Measurements from ENCODE around the gene CPED1. TPM values are rescaled to one million over a fixed set of nuclear protein-coding genes. Genes with fewer than 3 reads are reported as not detected.

Gene CPED1
- total RNA-seq, 4 donors from 2014 or later = 15.0 to 32.1 (median 21.8) TPM

DNA sequence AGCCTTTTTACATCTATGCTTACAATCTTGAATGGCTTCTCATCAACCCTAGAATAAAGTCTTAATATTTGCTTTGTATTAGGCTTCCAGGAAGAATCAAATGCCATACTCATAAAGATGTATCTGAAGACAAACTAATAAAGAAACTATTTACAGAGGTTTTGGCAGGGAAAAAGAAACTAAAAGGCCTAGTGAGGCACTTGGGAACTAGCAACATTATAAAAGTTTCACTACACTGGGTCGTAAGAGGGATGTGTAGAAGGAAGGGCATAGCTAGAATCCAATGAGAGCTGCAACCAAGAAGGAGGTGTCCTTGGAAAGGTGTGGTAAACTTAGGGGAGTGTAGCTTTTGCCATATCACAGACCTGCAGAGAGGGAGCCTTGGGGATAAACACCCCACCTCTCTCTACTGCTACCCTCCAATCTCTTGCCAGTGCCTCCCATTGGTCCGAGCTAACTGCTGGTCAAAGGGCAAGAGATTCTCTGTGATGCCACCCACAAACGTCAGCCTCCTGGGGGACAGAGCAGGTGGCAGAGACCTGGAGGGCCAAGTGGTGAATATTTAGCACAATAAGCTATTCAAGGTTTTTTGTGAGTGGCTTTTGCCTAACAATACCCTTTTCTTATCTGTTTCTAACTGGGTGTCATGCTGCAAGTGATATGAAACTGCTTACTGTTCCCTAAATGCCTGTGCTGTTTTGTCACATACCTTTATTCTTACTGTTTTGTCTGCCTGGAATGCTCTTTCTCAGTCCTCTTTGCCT is 60.7 kb downstream of the CPED1 start:
- 49 to 54% methylated on average over 3 of the region's 3 CpGs for WGBS, 2 donors
- Histone ChIP-seq H3K27me3 (no peaks in the 10 kb centered on the region), H3K4me3 (no peak overlapping the region), H3K9me3 (no peaks in the 10 kb centered on the region), H3K4me1 (peaks cover 0 to 27% (median 0%) of the 10 kb centered on the region in 4 donors), H3K27ac (no peak overlapping the region), H3K36me3 (peaks cover 0 to 16% (median 0%) of the 10 kb centered on the region in 3 donors)
- no peak for DNase-seq (ENCODE audit: low spot score in 2 of 2)
- no peak for TF ChIP-seq EP300 (IDR thresholded peaks at IDR 0.05)
- TF ChIP-seq, protein P1, sequence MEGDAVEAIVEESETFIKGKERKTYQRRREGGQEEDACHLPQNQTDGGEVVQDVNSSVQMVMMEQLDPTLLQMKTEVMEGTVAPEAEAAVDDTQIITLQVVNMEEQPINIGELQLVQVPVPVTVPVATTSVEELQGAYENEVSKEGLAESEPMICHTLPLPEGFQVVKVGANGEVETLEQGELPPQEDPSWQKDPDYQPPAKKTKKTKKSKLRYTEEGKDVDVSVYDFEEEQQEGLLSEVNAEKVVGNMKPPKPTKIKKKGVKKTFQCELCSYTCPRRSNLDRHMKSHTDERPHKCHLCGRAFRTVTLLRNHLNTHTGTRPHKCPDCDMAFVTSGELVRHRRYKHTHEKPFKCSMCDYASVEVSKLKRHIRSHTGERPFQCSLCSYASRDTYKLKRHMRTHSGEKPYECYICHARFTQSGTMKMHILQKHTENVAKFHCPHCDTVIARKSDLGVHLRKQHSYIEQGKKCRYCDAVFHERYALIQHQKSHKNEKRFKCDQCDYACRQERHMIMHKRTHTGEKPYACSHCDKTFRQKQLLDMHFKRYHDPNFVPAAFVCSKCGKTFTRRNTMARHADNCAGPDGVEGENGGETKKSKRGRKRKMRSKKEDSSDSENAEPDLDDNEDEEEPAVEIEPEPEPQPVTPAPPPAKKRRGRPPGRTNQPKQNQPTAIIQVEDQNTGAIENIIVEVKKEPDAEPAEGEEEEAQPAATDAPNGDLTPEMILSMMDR (IDR thresholded peaks at IDR 0.05) = no peak
- no peak for TF ChIP-seq POLR2A (IDR thresholded peaks at IDR 0.05)

DNA sequence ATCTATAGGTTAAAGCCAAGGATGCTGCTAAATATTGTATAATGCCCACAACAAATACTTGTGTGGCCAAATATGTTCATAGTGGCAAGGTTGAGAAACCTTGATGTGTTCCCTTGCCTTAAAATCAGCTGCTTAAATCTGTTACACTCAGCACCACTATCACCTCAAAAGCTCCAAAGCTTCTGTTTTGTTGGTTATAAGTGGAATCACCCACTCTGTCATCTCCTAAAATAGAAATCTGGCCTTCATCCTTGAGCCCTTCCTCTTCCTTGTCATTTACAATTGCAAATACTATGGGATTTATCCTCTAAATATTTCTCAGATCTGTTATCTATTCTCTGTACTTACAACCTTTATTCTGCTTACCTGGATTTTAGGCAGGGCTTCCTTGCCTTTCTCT is 61.4 kb downstream of the CPED1 start:
- no peak for DNase-seq (ENCODE audit: low spot score in 2 of 2)
- H3K27me3 ChIP-seq = no peaks in the 10 kb centered on the region
- H3K36me3 ChIP-seq = peaks cover 0 to 16% (median 0%) of the 10 kb centered on the region in 3 donors
- no peak overlapping the region for H3K4me3 ChIP-seq
- H3K27ac ChIP-seq = no peak overlapping the region
- peaks cover 0 to 21% (median 0%) of the 10 kb centered on the region in 4 donors for H3K4me1 ChIP-seq
- H3K9me3 ChIP-seq = no peaks in the 10 kb centered on the region
- TF ChIP-seq, protein P1 (IDR thresholded peaks at IDR 0.05) = no peak
- TF ChIP-seq EP300 (IDR thresholded peaks at IDR 0.05) = no peak
- TF ChIP-seq POLR2A (IDR thresholded peaks at IDR 0.05) = no peak

DNA sequence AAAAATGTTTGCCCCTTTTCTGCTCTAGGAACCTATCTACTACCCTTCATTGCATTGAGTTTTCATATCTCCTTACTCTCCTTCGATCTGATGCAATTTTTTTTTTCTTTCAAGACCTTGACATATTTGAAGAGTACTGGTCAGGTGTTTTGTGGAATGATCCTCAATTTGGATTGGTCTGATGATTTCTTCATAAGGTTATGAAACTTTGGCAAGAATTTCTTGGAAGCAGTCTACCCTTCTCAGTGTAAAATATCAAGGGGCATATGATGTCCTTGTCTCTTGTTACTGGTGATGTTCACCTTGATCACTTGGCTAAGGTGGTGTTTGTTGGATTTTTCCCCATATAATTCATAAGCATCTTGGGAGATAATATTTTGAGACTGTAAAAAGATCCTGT is 64.7 kb downstream of the CPED1 start:
- no peaks in the 10 kb centered on the region for H3K27me3 ChIP-seq
- TF ChIP-seq POLR2A (IDR thresholded peaks at IDR 0.05) = no peak
- TF ChIP-seq, protein P1 (IDR thresholded peaks at IDR 0.05) = no peak
- no peak for TF ChIP-seq EP300 (IDR thresholded peaks at IDR 0.05)
- peaks cover 0 to 8% (median 0%) of the 10 kb centered on the region in 4 donors for H3K4me1 ChIP-seq
- no peaks in the 10 kb centered on the region for H3K9me3 ChIP-seq
- no peak overlapping the region for H3K4me3 ChIP-seq
- no peak overlapping the region for H3K27ac ChIP-seq
- whole genome bisulfite sequencing, 2 donors = 90% methylated on average over 1 of the region's 1 CpG
- DNase-seq (ENCODE audit: low spot score in 2 of 2) = no peak
- H3K36me3 ChIP-seq = peaks cover 0 to 4% (median 0%) of the 10 kb centered on the region in 3 donors

DNA sequence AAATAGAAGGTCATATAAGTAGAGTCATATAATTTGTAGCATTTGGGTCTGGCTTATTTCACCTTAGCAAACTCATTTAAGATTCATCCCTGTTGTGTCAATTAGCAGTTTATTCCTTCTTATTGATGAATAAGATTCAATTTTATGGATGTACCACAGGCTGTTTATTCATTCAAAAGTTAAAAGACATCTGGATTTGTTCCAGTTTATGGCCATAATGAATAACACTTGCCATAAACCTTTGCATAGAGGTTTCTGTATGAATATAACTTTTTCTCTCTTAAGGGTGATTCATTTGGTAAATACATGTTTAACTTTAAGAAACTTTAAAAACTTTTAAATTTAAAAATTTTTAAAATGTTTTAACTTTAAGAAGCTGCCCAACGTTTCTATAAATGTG is 66.4 kb downstream of the CPED1 start:
- peaks cover 0 to under 1% (median 0%) of the 10 kb centered on the region in 4 donors for H3K4me1 ChIP-seq
- no peak for DNase-seq (ENCODE audit: low spot score in 2 of 2)
- H3K27ac ChIP-seq = no peak overlapping the region
- peaks cover 0 to 3% (median 0%) of the 10 kb centered on the region in 3 donors for H3K36me3 ChIP-seq
- TF ChIP-seq, protein P1 (IDR thresholded peaks at IDR 0.05) = no peak
- no peak for TF ChIP-seq EP300 (IDR thresholded peaks at IDR 0.05)
- TF ChIP-seq POLR2A (IDR thresholded peaks at IDR 0.05) = no peak
- H3K4me3 ChIP-seq = no peak overlapping the region
- no peaks in the 10 kb centered on the region for H3K9me3 ChIP-seq
- WGBS, 2 donors = 74% methylated on average over 1 of the region's 1 CpG
- H3K27me3 ChIP-seq = no peaks in the 10 kb centered on the region

DNA sequence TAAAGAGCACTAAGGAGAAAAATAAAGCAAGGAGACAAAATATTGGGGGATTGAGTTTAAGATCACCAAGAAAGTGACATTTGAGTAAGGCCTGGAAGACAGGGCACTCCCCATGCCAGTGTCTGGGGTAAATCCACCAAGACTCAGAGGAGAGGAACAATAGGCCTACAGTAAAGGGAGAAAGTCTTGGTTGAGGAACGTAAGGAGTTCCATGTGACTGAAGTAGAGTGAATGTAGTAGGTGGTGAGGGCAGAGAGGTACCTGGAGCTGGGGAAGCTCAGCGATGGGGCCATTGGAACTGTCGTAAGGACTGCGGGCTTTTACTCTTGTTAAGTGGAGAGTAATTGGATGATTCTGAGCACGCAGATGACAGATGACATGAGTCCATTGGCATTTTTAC is 69.4 kb downstream of the CPED1 start:
- H3K27me3 ChIP-seq = no peaks in the 10 kb centered on the region
- H3K27ac ChIP-seq = no peak overlapping the region
- H3K4me3 ChIP-seq = no peak overlapping the region
- TF ChIP-seq, protein P1 (IDR thresholded peaks at IDR 0.05) = no peak
- TF ChIP-seq POLR2A (IDR thresholded peaks at IDR 0.05) = no peak
- no peak for TF ChIP-seq EP300 (IDR thresholded peaks at IDR 0.05)
- 87 to 91% methylated on average over 5 of the region's 5 CpGs for WGBS, 2 donors
- no peaks in the 10 kb centered on the region for H3K9me3 ChIP-seq
- DNase-seq (ENCODE audit: low spot score in 2 of 2) = no peak
- H3K4me1 ChIP-seq = no peaks in the 10 kb centered on the region
- peaks cover 0 to 12% (median 0%) of the 10 kb centered on the region in 3 donors for H3K36me3 ChIP-seq

Measured in tibial nerve (tissue), 4 donors.